OCI-M2 (cell line): ENCODE measurements around the gene CLNK.
"Not testable (repeated sequence)": the region's sequence is repeated elsewhere in the genome, so short reads cannot be mapped to it uniquely, and the experiment has no call there.

Experiments used
- DNase-seq: peaks from one replicate; lab custom pipeline; 2025; ENCODE audit not compliant: unreplicated experiment; lab: John Stamatoyannopoulos, UW

CLNK gene

GRCh38 chr4:10579648-10580047, 104.9 kb downstream of the CLNK start:
- DNase-seq, result no peak

GRCh38 chr4:10577508-10578426, 106.8 kb downstream of the CLNK start:
- no peak for DNase-seq

GRCh38 chr4:10577018-10577417, 107.5 kb downstream of the CLNK start:
- no peak for DNase-seq

- no peak for DNase-seq
Measured at GRCh38 chr4:10576236-10576635, 108.3 kb downstream of the CLNK start.

- DNase-seq, result no peak
Measured at GRCh38 chr4:10575414-10575813, 109.2 kb downstream of the CLNK start.

GRCh38 chr4:10574553-10574952, 110.0 kb downstream of the CLNK start:
- DNase-seq, result not testable (repeated sequence)

GRCh38 chr4:10571909-10572308, 112.7 kb downstream of the CLNK start:
- DNase-seq, result no peak

GRCh38 chr4:10569491-10569890, 115.1 kb downstream of the CLNK start:
- no peak for DNase-seq

- DNase-seq, result no peak
Measured at GRCh38 chr4:10567766-10568165, 116.8 kb downstream of the CLNK start.

- DNase-seq, result no peak
Measured at GRCh38 chr4:10565166-10565780, 119.3 kb downstream of the CLNK start.

- DNase-seq, result no peak
Measured at GRCh38 chr4:10554694-10555093, 129.9 kb downstream of the CLNK start.

- DNase-seq, result no peak
Measured at GRCh38 chr4:10554121-10554520, 130.4 kb downstream of the CLNK start.

- DNase-seq, result no peak
Measured at GRCh38 chr4:10552591-10553280, 131.8 kb downstream of the CLNK start.

GRCh38 chr4:10535912-10536311, 148.7 kb downstream of the CLNK start:
- DNase-seq, result no peak

GRCh38 chr4:10534820-10535219, 149.7 kb downstream of the CLNK start:
- DNase-seq, result no peak

- DNase-seq, result no peak
Measured at GRCh38 chr4:10532155-10532554, 152.4 kb downstream of the CLNK start.

- no peak for DNase-seq
Measured at GRCh38 chr4:10530137-10530786, 154.3 kb downstream of the CLNK start.

- DNase-seq, result no peak
Measured at GRCh38 chr4:10529291-10530136, 155.1 kb downstream of the CLNK start.

- DNase-seq, result no peak
Measured at GRCh38 chr4:10527438-10527837, 157.1 kb downstream of the CLNK start.

GRCh38 chr4:10526429-10527222, 157.9 kb downstream of the CLNK start:
- DNase-seq, result no peak
